ENCODE data around the gene IGF2BP3.

The IGF2BP3 gene

GRCh38 chr7:23308754-23309153, 161.5 kb downstream of the IGF2BP3 start (continued):
- no peak for TF ChIP-seq FEZF1 (tag by site-specific recombination; IDR thresholded peaks at IDR 0.05)
- TF ChIP-seq ZIC2 (tag by site-specific recombination; IDR thresholded peaks at IDR 0.05) = no peak
- no peak for TF ChIP-seq ZNF146 (tag by site-specific recombination; IDR thresholded peaks at IDR 0.05)
- TF ChIP-seq ZNF777 (tag by site-specific recombination; IDR thresholded peaks at IDR 0.05; ENCODE audit: borderline replicate concordance) = no peak

- no peaks in the 10 kb centered on the region for H3K9me3 ChIP-seq (ENCODE audit: control insufficient read depth, insufficient read depth, low read depth, low read length)
- H3K36me3 ChIP-seq (ENCODE audit: control insufficient read depth in 2 of 2, insufficient read depth in 1 of 2, low read length in 2 of 2) = peaks cover 60 to 74% of the 10 kb centered on the region in 2 experiments
- CTCF ChIA-PET = no interaction called here
- POLR2A ChIA-PET = no interaction called here
- no peak for TF ChIP-seq ZNF777 (tag by site-specific recombination; IDR thresholded peaks at IDR 0.05; ENCODE audit: borderline replicate concordance)
- TF ChIP-seq GLI2 (tag by site-specific recombination; IDR thresholded peaks at IDR 0.05; ENCODE audit: borderline replicate concordance, low read depth) = no peak
- no peak for TF ChIP-seq YY1 (tag by site-specific recombination; IDR thresholded peaks at IDR 0.05)
- TF ChIP-seq HOXC10 (CRISPR knock-in tag; IDR thresholded peaks at IDR 0.05) = no peak
- no peak for TF ChIP-seq ZNF510 (tag by site-specific recombination; IDR thresholded peaks at IDR 0.05; ENCODE audit: insufficient replicate concordance)
- no peak overlapping the region for H3K4me3 ChIP-seq (ENCODE audit: low read depth, low read length)
- H3K27ac ChIP-seq (ENCODE audit: extremely low read depth, low read depth, low read length) = no peak overlapping the region
- no peaks in the 10 kb centered on the region for H3K4me1 ChIP-seq (ENCODE audit: control insufficient read depth, insufficient read depth, low read length)
Measured at GRCh38 chr7:23306936-23307521, 163.3 kb downstream of the IGF2BP3 start.

- POLR2A ChIA-PET = interaction anchor here (0.6 to 3.1 kb wide), 6 partner anchors 9 to 59 kb away, joined by 3 to 15 read pairs (median 5); no protein-coding TSS in a partner anchor
- Histone ChIP-seq H3K36me3 (ENCODE audit: control insufficient read depth in 2 of 2, insufficient read depth in 1 of 2, low read length in 2 of 2) (peaks cover 22 to 23% of the 10 kb centered on the region in 2 experiments; a peak in 2 of 3 replicates), H3K9me3 (ENCODE audit: control insufficient read depth, insufficient read depth, low read depth, low read length) (no peaks in the 10 kb centered on the region), H3K4me1 (ENCODE audit: control insufficient read depth, insufficient read depth, low read length) (peaks cover 2% of the 10 kb centered on the region; the same call in 1 of the 2 replicates), H3K27ac (ENCODE audit: extremely low read depth, low read depth, low read length) (peak overlapping the region; percentile 57), H3K4me3 (ENCODE audit: low read depth, low read length) (peak overlapping the region; percentile 86)
- CTCF ChIA-PET = interaction anchor here (0.6 to 1.3 kb wide), 4 partner anchors 15 to 986 kb away, joined by 3 to 8 read pairs (median 4); no protein-coding TSS in a partner anchor
- TF ChIP-seq ZSCAN5A (tag by site-specific recombination; IDR thresholded peaks at IDR 0.05) (no peak), TRIM28 (IDR thresholded peaks at IDR 0.05; ENCODE audit: borderline replicate concordance, low read length) (no peak), ZNF76 (tag by site-specific recombination; IDR thresholded peaks at IDR 0.05; ENCODE audit: borderline replicate concordance, low read depth) (peak; percentile 53; the same call in 1 of the 2 replicates)
Measured at GRCh38 chr7:23299770-23300300, 170.5 kb downstream of the IGF2BP3 start.

GRCh38 chr7:23298885-23299769, 171.2 kb downstream of the IGF2BP3 start, which contains the start of gene MALSU1:
TSS of gene MALSU1 (plus strand) at chr7:23299339. CDS start at chr7:23299353, 14 bp downstream.
- ChIA-PET POLR2A (interaction anchor here (0.5 to 3.1 kb wide), 11 partner anchors 9 to 723 kb away, joined by 3 to 15 read pairs (median 5); no protein-coding TSS in a partner anchor), CTCF (interaction anchor here (0.7 to 2.0 kb wide), 5 partner anchors 16 to 225 kb away, joined by 3 to 9 read pairs (median 4); no protein-coding TSS in a partner anchor)
- peak within 1 kb of the TSS; percentile 86 for H3K4me3 ChIP-seq (ENCODE audit: low read depth, low read length)
- H3K36me3 ChIP-seq (ENCODE audit: control insufficient read depth in 2 of 2, insufficient read depth in 1 of 2, low read length in 2 of 2) = peaks cover 16 to 18% of the 10 kb centered on the region in 2 experiments; a peak in 2 of 3 replicates
- peak within 1 kb of the TSS; percentile 60 for H3K27ac ChIP-seq (ENCODE audit: extremely low read depth, low read depth, low read length)
- H3K4me1 ChIP-seq (ENCODE audit: control insufficient read depth, insufficient read depth, low read length) = peaks cover 2% of the 10 kb centered on the region; the same call in 1 of the 2 replicates
- no peaks in the 10 kb centered on the region for H3K9me3 ChIP-seq (ENCODE audit: control insufficient read depth, insufficient read depth, low read depth, low read length)
- TF ChIP-seq ZBTB8A (tag by site-specific recombination; IDR thresholded peaks at IDR 0.05) (peak; percentile 98), ZNF23 (tag by site-specific recombination; IDR thresholded peaks at IDR 0.05; ENCODE audit: borderline replicate concordance) (no peak), ZNF155 (tag by site-specific recombination; IDR thresholded peaks at IDR 0.05) (no peak), ZNF791 (tag by site-specific recombination; IDR thresholded peaks at IDR 0.05) (no peak), KLF16 (tag by site-specific recombination; IDR thresholded peaks at IDR 0.05) (0 out of 2 replicates have a peak, but pooled peaks have one; percentile 48), ZFP41 (tag by site-specific recombination; IDR thresholded peaks at IDR 0.05; ENCODE audit: borderline replicate concordance) (no peak), ZXDB (tag by site-specific recombination; IDR thresholded peaks at IDR 0.05) (peak; percentile 80), ZNF280D (tag by site-specific recombination; IDR thresholded peaks at IDR 0.05) (no peak), ZNF777 (tag by site-specific recombination; IDR thresholded peaks at IDR 0.05; ENCODE audit: borderline replicate concordance) (peak; percentile 76; the same call in 1 of the 2 replicates), ZNF138 (tag by site-specific recombination; IDR thresholded peaks at IDR 0.05; ENCODE audit: borderline replicate concordance) (no peak)

Data from HEK293 (cell line).